HUDEP-2 (cell line): ENCODE results near the gene TBX21.
A peak's percentile ranks its signal among the peaks of the same experiment; 100 is the strongest.

Experiments used
- DNase-seq, 76 experiments: peaks; one replicate each; lab custom pipeline; 2025; ENCODE audit not compliant: unreplicated experiment in 76 of 76; lab: John Stamatoyannopoulos, UW

Gene TBX21

GRCh38 chr17:47697906-47698711 is 34.9 kb upstream of the TBX21 start:
- no peak for DNase-seq

GRCh38 chr17:47698749-47699535 is 34.1 kb upstream of the TBX21 start:
- DNase-seq: peak in 48 of 76 experiments; percentile 9 to 77 (median 42)

- no peak for DNase-seq
Measured at GRCh38 chr17:47699536-47699840, 33.5 kb upstream of the TBX21 start.

- no peak for DNase-seq
Measured at GRCh38 chr17:47700471-47701449, 32.3 kb upstream of the TBX21 start.

GRCh38 chr17:47701608-47702007 is 31.4 kb upstream of the TBX21 start:
- DNase-seq: no peak

- no peak for DNase-seq
Measured at GRCh38 chr17:47702391-47702995, 30.5 kb upstream of the TBX21 start.

- DNase-seq: no peak
Measured at GRCh38 chr17:47703191-47703591, 29.8 kb upstream of the TBX21 start.

- no peak for DNase-seq
Measured at GRCh38 chr17:47703671-47704070, 29.4 kb upstream of the TBX21 start.

- no peak for DNase-seq
Measured at GRCh38 chr17:47704116-47704515, 28.9 kb upstream of the TBX21 start.

- DNase-seq: no peak
Measured at GRCh38 chr17:47704736-47705135, 28.3 kb upstream of the TBX21 start.

GRCh38 chr17:47705536-47706530 is 27.2 kb upstream of the TBX21 start:
- DNase-seq: peak in 1 of 76 experiments; percentile 8

GRCh38 chr17:47707056-47707804 is 25.8 kb upstream of the TBX21 start:
- no peak for DNase-seq

- DNase-seq: no peak
Measured at GRCh38 chr17:47707884-47708283, 25.2 kb upstream of the TBX21 start.

GRCh38 chr17:47708312-47708863 is 24.6 kb upstream of the TBX21 start:
- DNase-seq: no peak

- DNase-seq: no peak
Measured at GRCh38 chr17:47708864-47709541, 24.0 kb upstream of the TBX21 start.

GRCh38 chr17:47709594-47709993 is 23.4 kb upstream of the TBX21 start:
- DNase-seq: no peak

- no peak for DNase-seq
Measured at GRCh38 chr17:47711366-47712099, 21.5 kb upstream of the TBX21 start.
